Neural cell (in vitro differentiated cells): Measurements from ENCODE around the gene ZC3H12D.

Experiments
- CTCF ChIP-seq: fragments of 450-650 bp; IDR thresholded peaks from 2 replicates; pipeline ENCODE4 v1.5.1; 2014; ENCODE audit warnings: antibody characterized with exemption, mild to moderate bottlenecking, moderate library complexity; ENCODE audit not compliant: poor library complexity, severe bottlenecking
- EP300 ChIP-seq: fragments of 450-650 bp; conservative IDR thresholded peaks from 2 replicates; pipeline ENCODE4 v1.6.1; 2014; ENCODE audit warnings: antibody characterized with exemption, mild to moderate bottlenecking, moderate library complexity; ENCODE audit not compliant: poor library complexity, severe bottlenecking
- EZH2 ChIP-seq: fragments of 200-600, 300-800 bp; shearing (Covaris generic), sonication (generic); IDR thresholded peaks from 2 replicates; pipeline ENCODE4 v1.6.1; 2014; ENCODE audit warnings: antibody characterized with exemption, low read length, borderline replicate concordance, mild to moderate bottlenecking; ENCODE audit not compliant: insufficient read depth, poor library complexity, severe bottlenecking
- MXI1 ChIP-seq: fragments of 450-650 bp; conservative IDR thresholded peaks from 2 replicates; pipeline ENCODE4 v1.6.1; 2014; ENCODE audit warnings: antibody characterized with exemption, mild to moderate bottlenecking; ENCODE audit not compliant: poor library complexity, severe bottlenecking
- RAD21 ChIP-seq: fragments of 450-650 bp; conservative IDR thresholded peaks from 2 replicates; pipeline ENCODE4 v1.6.1; 2014; ENCODE audit warnings: antibody characterized with exemption, mild to moderate bottlenecking, moderate library complexity

GRCh38 chr6:149483334-149483725 lies 1.5 kb downstream of the ZC3H12D start:
- TF ChIP-seq CTCF (no peak), EP300 (no peak), MXI1 (no peak), RAD21 (no peak), EZH2 (no peak)
